IPS DF 6.9 (cell line): ENCODE data around the gene RPRML.

ENCODE experiments used
- DNase-seq: peaks from one replicate; pipeline ENCODE4 v3.0.0-alpha.2; 2013; ENCODE audit warnings: low read depth, low spot score
- H3K27ac ChIP-seq: one replicate; pipeline ENCODE4 v1.5.1; 2013; ENCODE audit warnings: low read length, control low read depth
- H3K27me3 ChIP-seq: 2 replicates; pipeline ENCODE4 v1.6.1; 2013; ENCODE audit warnings: mild to moderate bottlenecking, low read length; ENCODE audit not compliant: control insufficient read depth, insufficient read depth
- H3K36me3 ChIP-seq: 2 replicates; pipeline ENCODE4 v1.6.1; 2013; ENCODE audit warnings: low read length; ENCODE audit not compliant: control insufficient read depth, insufficient read depth
- H3K4me1 ChIP-seq: 2 replicates; pipeline ENCODE4 v1.6.1; 2013; ENCODE audit warnings: low read length; ENCODE audit not compliant: control insufficient read depth, insufficient read depth
- H3K4me3 ChIP-seq: 2 replicates; pipeline ENCODE4 v1.5.1; 2013; ENCODE audit warnings: mild to moderate bottlenecking, low read length
- H3K9me3 ChIP-seq: 2 replicates; pipeline ENCODE4 v1.6.1; 2013; ENCODE audit warnings: low read length, inconsistent platforms; ENCODE audit not compliant: control insufficient read depth, insufficient read depth
- WGBS: extraction: QIAGEN DNeasy Blood & Tissue Kit; methylation state at CpG from one replicate; pipeline ENCODE4 v1.1.7; 2013; ENCODE audit warnings: mixed read lengths, missing lambda C conversion rate; ENCODE audit not compliant: insufficient read length, insufficient coverage; 5-methylcytosine and 5-hydroxymethylcytosine counted together

The RPRML gene

DNA sequence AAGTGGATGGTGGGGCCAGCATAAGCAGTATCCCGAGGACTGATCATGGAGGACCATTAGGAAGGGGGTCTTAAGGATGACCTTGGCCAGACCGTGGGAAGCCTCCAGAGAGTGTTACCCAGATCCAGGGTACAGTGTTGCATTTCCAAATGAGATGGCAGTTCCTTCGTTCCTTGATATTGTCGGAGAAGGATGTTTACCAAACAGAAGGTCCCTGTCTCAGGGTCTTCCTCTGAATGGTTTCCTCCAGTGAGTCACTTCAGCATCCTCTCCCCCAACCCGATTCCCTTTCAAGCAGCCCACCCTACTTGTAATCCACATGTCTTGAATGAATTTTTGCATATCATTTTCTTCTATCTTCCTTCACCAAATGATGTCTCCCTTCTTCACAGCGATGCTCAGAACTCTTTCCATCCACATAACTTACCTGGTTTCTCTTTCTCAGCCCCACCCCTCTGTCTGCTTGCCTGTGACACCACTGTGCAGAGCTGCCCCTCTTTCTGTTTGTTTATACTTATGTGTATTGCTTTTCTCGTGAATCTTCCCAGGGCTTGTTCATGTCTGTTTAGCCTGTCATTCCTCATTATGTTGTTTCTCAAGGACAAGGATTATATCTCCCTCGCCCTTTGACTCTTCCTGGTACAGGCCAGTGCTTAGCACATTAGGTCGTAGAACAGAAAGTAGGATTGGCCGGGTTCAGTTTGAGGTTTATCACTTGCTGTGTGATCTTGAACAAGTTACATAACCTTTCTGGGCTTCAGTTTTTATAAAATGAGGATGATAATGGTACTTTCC, 50.4 kb downstream of the RPRML start:
- Histone ChIP-seq H3K9me3 (no peaks in the 10 kb centered on the region), H3K36me3 (peaks cover 12% of the 10 kb centered on the region), H3K27ac (no peak overlapping the region), H3K27me3 (no peaks in the 10 kb centered on the region), H3K4me3 (no peak overlapping the region), H3K4me1 (no peaks in the 10 kb centered on the region)
- no peak for DNase-seq
- WGBS = no CpG with 5 or more reads among the region's 10 CpGs
